ENCODE results near the gene HNRNPR. TPM values are rescaled to one million over a fixed set of nuclear protein-coding genes. Genes with fewer than 3 reads are reported as not detected.

The HNRNPR gene
- total and polyA plus RNA-seq, 2 of the 8 experiments (the other 6 are each of a cell fraction or from before 2014, with no cell fraction given), result 110 to 214 TPM

GRCh38 chr1:23304140-23304620 lies 39.9 kb downstream of the HNRNPR start:
- Histone ChIP-seq H2BK12ac (ENCODE audit: low read depth, low read length) (no peak overlapping the region), H3K4me2 (ENCODE audit: insufficient read depth in 1 of 2, low read depth in 2 of 2, low read length in 2 of 2) (no peak overlapping the region), H3K18ac (ENCODE audit: extremely low read depth, low read length) (no peak overlapping the region), H3K79me1 (ENCODE audit: low read depth, low read length) (no peaks in the 10 kb centered on the region), H2BK5ac (ENCODE audit: low read depth, low read length) (no peak overlapping the region), H4K8ac (ENCODE audit: extremely low read depth, insufficient read depth, low read length) (no peak overlapping the region), H4K5ac (ENCODE audit: insufficient read length, low read depth, low read length) (no peak overlapping the region), H4K20me1 (replicated peaks in 1 of 2; ENCODE audit: control insufficient read depth in 1 of 2, insufficient read depth in 2 of 2, low read length in 2 of 2) (peaks cover 0 to 1% of the 10 kb centered on the region in 2 experiments), H3K23ac (ENCODE audit: insufficient read length) (no peak overlapping the region), H3K27ac (ENCODE audit: low read depth, low read length) (no peak overlapping the region), H3K14ac (ENCODE audit: insufficient read length) (no peak overlapping the region), H3K4ac (replicated peaks; ENCODE audit: insufficient read length, low read depth, low read length) (no peak overlapping the region), H2BK120ac (replicated peaks; ENCODE audit: low read depth, low read length) (no peak overlapping the region), H3K4me1 (replicated peaks in 1 of 4; ENCODE audit: control insufficient read depth in 3 of 4, insufficient read depth in 4 of 4, low read length in 3 of 4) (no peaks in the 10 kb centered on the region; a peak in 1 of 7 replicates), H2BK20ac (ENCODE audit: low read length) (no peak overlapping the region), H4K91ac (replicated peaks; ENCODE audit: insufficient read length, low read length) (no peak overlapping the region), H3K36me3 (ENCODE audit: control insufficient read depth in 2 of 4, insufficient read depth in 4 of 4, low read length in 3 of 4) (peaks cover 0 to 65% (median 11%) of the 10 kb centered on the region in 4 experiments; a peak in 5 of 8 replicates), H2AFZ (ENCODE audit: low read length) (no peak overlapping the region), H3K9ac (replicated peaks in 1 of 4; ENCODE audit: extremely low read depth in 1 of 4, low read depth in 3 of 4, low read length in 3 of 4) (no peak overlapping the region), H3K56ac (replicated peaks; ENCODE audit: insufficient read length, low read depth, low read length) (no peak overlapping the region), H3K23me2 (ENCODE audit: low read depth, low read length) (no peaks in the 10 kb centered on the region), H2AK5ac (ENCODE audit: low read depth, low read length) (no peak overlapping the region), H2BK15ac (ENCODE audit: low read length) (no peak overlapping the region), H3K79me2 (ENCODE audit: control insufficient read depth in 1 of 2, insufficient read depth in 2 of 2, low read length in 2 of 2) (no peaks in the 10 kb centered on the region), H3K27me3 (replicated peaks in 1 of 4; ENCODE audit: control insufficient read depth in 3 of 4, extremely low read depth in 1 of 4, insufficient read depth in 3 of 4, low read length in 3 of 4) (no peaks in the 10 kb centered on the region), H3K9me3 (ENCODE audit: insufficient read depth in 2 of 2, low read depth in 1 of 2, low read length in 1 of 2) (no peaks in the 10 kb centered on the region), H3K4me3 (ENCODE audit: extremely low read depth in 1 of 4, insufficient read depth in 2 of 4, low read depth in 3 of 4, low read length in 4 of 4) (no peak overlapping the region)
- 87% methylated on average over 4 of the region's 4 CpGs; no CpG with 5 or more reads in 1 of the 2 experiments for WGBS, 2 experiments (ENCODE audit: extremely low coverage in 1 of 2, insufficient coverage in 1 of 2, insufficient read length in 1 of 2, insufficient replicate concordance in 2 of 2, low coverage in 1 of 2, low lambda C conversion rate in 2 of 2, missing lambda C conversion rate in 1 of 2)
- POLR2A ChIA-PET (ENCODE audit: partially characterized antibody), result no interaction called here
- DNase-seq (ENCODE audit: low read depth in 1 of 2, low spot score in 2 of 2) (no peak), FAIRE-seq (no peak)
- CTCF ChIA-PET (ENCODE audit: partially characterized antibody), result interaction anchor here (0.6 to 1.3 kb wide), 2 partner anchors 11 to 315 kb away, joined by 3 read pairs; no protein-coding TSS in a partner anchor
- TF ChIP-seq TEAD4 (IDR thresholded peaks at IDR 0.05; ENCODE audit: low read depth, low read length), result no peak
- TF ChIP-seq SIRT6 (IDR thresholded peaks at IDR 0.05; ENCODE audit: low read length), result no peak
- TF ChIP-seq BACH1 (IDR thresholded peaks at IDR 0.05; ENCODE audit: low read length), result no peak
- TF ChIP-seq MAX (IDR thresholded peaks at IDR 0.05), result no peak
